Neural cell (in vitro differentiated cells): ENCODE measurements around the gene DDX54. TPM values are rescaled to one million over a fixed set of nuclear protein-coding genes. Genes with fewer than 3 reads are reported as not detected.

Experiments used
- H2AFZ ChIP-seq: fragments of 200-600, 300-800 bp; sonication (generic), shearing (Covaris generic); 2 replicates; pipeline ENCODE4 v1.6.0; 2014; ENCODE audit warnings: low read depth, mild to moderate bottlenecking, antibody characterized with exemption, low read length, moderate library complexity
- H3F3A ChIP-seq: fragments of 200-600 bp; shearing (Covaris generic); 2 replicates; pipeline ENCODE4 v1.6.1; 2016; ENCODE audit warnings: mild to moderate bottlenecking, moderate library complexity, mixed read lengths, antibody characterized with exemption, low read length; ENCODE audit not compliant: insufficient read depth, poor library complexity, severe bottlenecking
- H3K27ac ChIP-seq: fragments of 200-600, 300-800 bp; sonication (generic), shearing (Covaris generic); 2 replicates; pipeline ENCODE4 v1.5.1; 2014; ENCODE audit warnings: mild to moderate bottlenecking, low read length, moderate library complexity
- H3K27me3 ChIP-seq: fragments of 300-800, 200-600 bp; sonication (generic), shearing (Covaris generic); 2 replicates; pipeline ENCODE4 v1.6.0; 2014; ENCODE audit warnings: mild to moderate bottlenecking, low read depth, low read length, moderate library complexity; ENCODE audit not compliant: insufficient read depth
- H3K36me3 ChIP-seq: fragments of 300-800, 200-600 bp; sonication (generic), shearing (Covaris generic); 2 replicates; pipeline ENCODE4 v1.5.1; 2014; ENCODE audit warnings: mild to moderate bottlenecking, antibody characterized with exemption, low read length, moderate library complexity; ENCODE audit not compliant: insufficient read depth
- H3K4me2 ChIP-seq: fragments of 300-800, 200-600 bp; sonication (generic), shearing (Covaris generic); 2 replicates; pipeline ENCODE4 v1.6.0; 2014; ENCODE audit warnings: mild to moderate bottlenecking, low read length
- H3K4me3 ChIP-seq: fragments of 300-800, 200-600 bp; sonication (generic), shearing (Covaris generic); 2 replicates; pipeline ENCODE4 v1.5.1; 2014; ENCODE audit warnings: mild to moderate bottlenecking, low read length, moderate library complexity
- H3K79me2 ChIP-seq: fragments of 200-600 bp; shearing (Covaris generic); replicated peaks from 2 replicates; pipeline ENCODE4 v1.6.0; 2014; ENCODE audit warnings: mild to moderate bottlenecking, low read length, moderate library complexity; ENCODE audit not compliant: insufficient read depth
- H3K9ac ChIP-seq: fragments of 300-800, 200-600 bp; sonication (generic), shearing (Covaris generic); 2 replicates; pipeline ENCODE4 v1.6.1; 2016; ENCODE audit warnings: mild to moderate bottlenecking, low read length, mixed read lengths
- H3K9me2 ChIP-seq: fragments of 200-600 bp; shearing (Covaris generic); 2 replicates; pipeline ENCODE4 v1.6.1; 2016; ENCODE audit warnings: mild to moderate bottlenecking, low read length, mixed read lengths; ENCODE audit not compliant: insufficient read depth
- H3K9me3 ChIP-seq: fragments of 200-600, 300-800 bp; sonication (generic), shearing (Covaris generic); 2 replicates; pipeline ENCODE4 v1.6.1; 2016; ENCODE audit warnings: mild to moderate bottlenecking, mixed run types, low read length, moderate library complexity, mixed read lengths
- H4K20me1 ChIP-seq: fragments of 200-600 bp; shearing (Covaris generic); 2 replicates; pipeline ENCODE4 v1.6.1; 2016; ENCODE audit warnings: mild to moderate bottlenecking, mixed run types; ENCODE audit not compliant: insufficient read depth
- EP300 ChIP-seq: fragments of 450-650 bp; conservative IDR thresholded peaks from 2 replicates; pipeline ENCODE4 v1.6.1; 2014; ENCODE audit warnings: antibody characterized with exemption, mild to moderate bottlenecking, moderate library complexity; ENCODE audit not compliant: poor library complexity, severe bottlenecking
- EZH2 ChIP-seq: fragments of 200-600, 300-800 bp; shearing (Covaris generic), sonication (generic); IDR thresholded peaks from 2 replicates; pipeline ENCODE4 v1.6.1; 2014; ENCODE audit warnings: antibody characterized with exemption, low read length, borderline replicate concordance, mild to moderate bottlenecking; ENCODE audit not compliant: insufficient read depth, poor library complexity, severe bottlenecking
- MXI1 ChIP-seq: fragments of 450-650 bp; conservative IDR thresholded peaks from 2 replicates; pipeline ENCODE4 v1.6.1; 2014; ENCODE audit warnings: antibody characterized with exemption, mild to moderate bottlenecking; ENCODE audit not compliant: poor library complexity, severe bottlenecking
- POLR2AphosphoS5 ChIP-seq: IDR thresholded peaks from 2 replicates; pipeline ENCODE4 v1.6.1; 2012
- RAD21 ChIP-seq: fragments of 450-650 bp; conservative IDR thresholded peaks from 2 replicates; pipeline ENCODE4 v1.6.1; 2014; ENCODE audit warnings: antibody characterized with exemption, mild to moderate bottlenecking, moderate library complexity
- SMC3 ChIP-seq: fragments of 450-650 bp; conservative IDR thresholded peaks from 2 replicates; pipeline ENCODE4 v1.6.1; 2014; ENCODE audit warnings: antibody characterized with exemption, mild to moderate bottlenecking, moderate library complexity; ENCODE audit not compliant: poor library complexity
- TAF1 ChIP-seq: IDR thresholded peaks from 2 replicates; pipeline ENCODE4 v1.6.1; 2012; ENCODE audit warnings: low read depth
- polyA plus RNA-seq: library from polyadenylated mRNA; depleted of rRNA; stranded (reverse); fragments of >200 nt; gene quantifications from 2 replicates; pipeline ENCODE4 v1.2.3, GENCODE V29; 2014
- TF ChIP-seq, protein P1 (sequence below): IDR thresholded peaks from 2 replicates; pipeline ENCODE4 v1.6.1; 2012; ENCODE audit warnings: borderline replicate concordance
- TF ChIP-seq, protein P2 (sequence below): fragments of 450-650 bp; IDR thresholded peaks from 2 replicates; pipeline ENCODE4 v1.5.1; 2014; ENCODE audit warnings: antibody characterized with exemption, mild to moderate bottlenecking, moderate library complexity; ENCODE audit not compliant: poor library complexity, severe bottlenecking

The DDX54 gene
- polyA plus RNA-seq, 1 donor from 2014 or later = 63.3 TPM

DNA sequence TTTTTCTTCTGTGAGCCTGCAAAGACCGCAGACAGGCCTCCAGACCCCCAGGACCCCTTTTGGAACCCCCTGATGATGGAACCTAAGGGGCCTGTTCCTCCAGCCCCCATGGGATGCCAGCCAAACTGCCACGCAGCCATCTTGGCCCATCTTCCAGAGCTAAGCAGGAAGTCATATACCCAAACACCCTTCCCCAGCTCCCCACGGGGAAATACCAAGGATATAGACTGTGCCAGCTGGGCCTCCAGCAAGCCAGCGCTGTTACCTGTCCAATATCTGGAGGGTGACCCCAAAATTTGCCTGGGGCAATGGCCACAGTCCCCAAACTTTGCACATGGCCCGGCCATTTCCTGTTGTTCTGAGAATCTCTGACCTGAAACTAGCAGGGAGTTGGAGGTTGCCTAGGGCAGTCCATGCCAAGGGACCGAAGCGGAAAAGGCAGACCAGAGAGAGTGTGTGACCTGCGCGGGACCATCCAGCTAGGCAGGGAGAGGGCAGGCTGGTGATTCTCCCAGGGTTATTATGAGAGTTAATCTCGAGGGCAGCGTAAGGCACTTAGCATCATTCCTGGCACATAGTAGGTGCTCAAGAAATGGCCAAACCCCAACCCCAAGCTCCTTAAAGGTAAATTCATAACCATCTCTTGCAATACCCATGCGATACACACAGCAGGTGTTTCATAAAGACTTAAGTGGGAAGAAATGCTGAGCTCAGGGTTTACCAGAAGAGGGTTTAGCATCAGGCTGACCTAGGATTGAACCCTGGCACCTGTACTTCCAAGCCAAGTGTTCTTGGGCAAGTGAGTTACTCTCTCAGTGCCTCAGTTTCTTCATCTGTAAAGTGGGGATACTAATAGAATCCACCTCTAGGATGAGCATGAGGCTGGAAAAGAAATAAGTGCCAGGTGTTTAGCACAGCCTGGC, 47.2 kb downstream of the DDX54 start:
- no peaks in the 10 kb centered on the region for H3K9me2 ChIP-seq
- no peak overlapping the region for H3K9ac ChIP-seq
- H3K36me3 ChIP-seq = no peaks in the 10 kb centered on the region
- H3K27me3 ChIP-seq = peaks cover 28% of the 10 kb centered on the region
- no peak overlapping the region for H3K4me2 ChIP-seq
- H3F3A ChIP-seq = no peaks in the 10 kb centered on the region
- TF ChIP-seq EZH2 = no peak
- no peak for TF ChIP-seq RAD21
- TF ChIP-seq, protein P1, sequence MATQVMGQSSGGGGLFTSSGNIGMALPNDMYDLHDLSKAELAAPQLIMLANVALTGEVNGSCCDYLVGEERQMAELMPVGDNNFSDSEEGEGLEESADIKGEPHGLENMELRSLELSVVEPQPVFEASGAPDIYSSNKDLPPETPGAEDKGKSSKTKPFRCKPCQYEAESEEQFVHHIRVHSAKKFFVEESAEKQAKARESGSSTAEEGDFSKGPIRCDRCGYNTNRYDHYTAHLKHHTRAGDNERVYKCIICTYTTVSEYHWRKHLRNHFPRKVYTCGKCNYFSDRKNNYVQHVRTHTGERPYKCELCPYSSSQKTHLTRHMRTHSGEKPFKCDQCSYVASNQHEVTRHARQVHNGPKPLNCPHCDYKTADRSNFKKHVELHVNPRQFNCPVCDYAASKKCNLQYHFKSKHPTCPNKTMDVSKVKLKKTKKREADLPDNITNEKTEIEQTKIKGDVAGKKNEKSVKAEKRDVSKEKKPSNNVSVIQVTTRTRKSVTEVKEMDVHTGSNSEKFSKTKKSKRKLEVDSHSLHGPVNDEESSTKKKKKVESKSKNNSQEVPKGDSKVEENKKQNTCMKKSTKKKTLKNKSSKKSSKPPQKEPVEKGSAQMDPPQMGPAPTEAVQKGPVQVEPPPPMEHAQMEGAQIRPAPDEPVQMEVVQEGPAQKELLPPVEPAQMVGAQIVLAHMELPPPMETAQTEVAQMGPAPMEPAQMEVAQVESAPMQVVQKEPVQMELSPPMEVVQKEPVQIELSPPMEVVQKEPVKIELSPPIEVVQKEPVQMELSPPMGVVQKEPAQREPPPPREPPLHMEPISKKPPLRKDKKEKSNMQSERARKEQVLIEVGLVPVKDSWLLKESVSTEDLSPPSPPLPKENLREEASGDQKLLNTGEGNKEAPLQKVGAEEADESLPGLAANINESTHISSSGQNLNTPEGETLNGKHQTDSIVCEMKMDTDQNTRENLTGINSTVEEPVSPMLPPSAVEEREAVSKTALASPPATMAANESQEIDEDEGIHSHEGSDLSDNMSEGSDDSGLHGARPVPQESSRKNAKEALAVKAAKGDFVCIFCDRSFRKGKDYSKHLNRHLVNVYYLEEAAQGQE = no peak
- TF ChIP-seq SMC3 = no peak
- TF ChIP-seq MXI1 = no peak
- no peak for TF ChIP-seq POLR2AphosphoS5
- TF ChIP-seq, protein P2, sequence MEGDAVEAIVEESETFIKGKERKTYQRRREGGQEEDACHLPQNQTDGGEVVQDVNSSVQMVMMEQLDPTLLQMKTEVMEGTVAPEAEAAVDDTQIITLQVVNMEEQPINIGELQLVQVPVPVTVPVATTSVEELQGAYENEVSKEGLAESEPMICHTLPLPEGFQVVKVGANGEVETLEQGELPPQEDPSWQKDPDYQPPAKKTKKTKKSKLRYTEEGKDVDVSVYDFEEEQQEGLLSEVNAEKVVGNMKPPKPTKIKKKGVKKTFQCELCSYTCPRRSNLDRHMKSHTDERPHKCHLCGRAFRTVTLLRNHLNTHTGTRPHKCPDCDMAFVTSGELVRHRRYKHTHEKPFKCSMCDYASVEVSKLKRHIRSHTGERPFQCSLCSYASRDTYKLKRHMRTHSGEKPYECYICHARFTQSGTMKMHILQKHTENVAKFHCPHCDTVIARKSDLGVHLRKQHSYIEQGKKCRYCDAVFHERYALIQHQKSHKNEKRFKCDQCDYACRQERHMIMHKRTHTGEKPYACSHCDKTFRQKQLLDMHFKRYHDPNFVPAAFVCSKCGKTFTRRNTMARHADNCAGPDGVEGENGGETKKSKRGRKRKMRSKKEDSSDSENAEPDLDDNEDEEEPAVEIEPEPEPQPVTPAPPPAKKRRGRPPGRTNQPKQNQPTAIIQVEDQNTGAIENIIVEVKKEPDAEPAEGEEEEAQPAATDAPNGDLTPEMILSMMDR = no peak
- no peak for TF ChIP-seq EP300
- no peak for TF ChIP-seq TAF1
- no peaks in the 10 kb centered on the region for H3K9me3 ChIP-seq
- H2AFZ ChIP-seq = no peak overlapping the region
- no peak overlapping the region for H3K4me3 ChIP-seq
- H4K20me1 ChIP-seq = no peaks in the 10 kb centered on the region
- no peak overlapping the region for H3K27ac ChIP-seq
- no peaks in the 10 kb centered on the region for H3K79me2 ChIP-seq

DNA sequence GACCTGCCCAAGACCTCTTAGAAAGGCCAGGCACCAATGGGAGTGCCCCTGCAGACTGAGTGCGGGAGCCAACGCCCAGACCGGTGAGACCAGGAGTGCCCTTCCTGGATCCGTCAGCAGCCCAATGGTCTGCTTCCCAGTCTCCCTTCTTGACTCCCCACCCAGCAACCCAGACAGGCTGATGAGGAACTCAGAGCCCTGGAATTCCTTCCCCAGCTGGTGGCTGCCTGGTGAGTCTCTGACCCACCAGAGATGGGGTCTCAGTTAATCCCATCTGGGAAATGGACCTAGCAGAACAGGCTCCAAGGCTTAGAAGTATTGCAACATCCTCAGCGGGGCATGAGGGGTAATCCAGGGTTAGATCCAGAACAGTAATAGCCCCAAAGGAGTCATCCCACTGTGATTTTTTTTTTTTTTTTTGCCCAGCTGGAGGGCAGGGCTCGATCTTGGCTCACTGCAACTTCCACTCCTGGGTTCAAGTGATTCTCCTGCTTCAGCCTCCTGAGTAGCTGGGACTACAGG, 48.2 kb downstream of the DDX54 start:
- TF ChIP-seq EP300 (no peak), RAD21 (no peak)
- Histone ChIP-seq H4K20me1 (no peaks in the 10 kb centered on the region), H2AFZ (no peak overlapping the region), H3K79me2 (no peaks in the 10 kb centered on the region), H3K27ac (no peak overlapping the region), H3K4me3 (no peak overlapping the region), H3K27me3 (peaks cover 28% of the 10 kb centered on the region), H3K9me2 (no peaks in the 10 kb centered on the region), H3K9ac (no peak overlapping the region), H3K36me3 (no peaks in the 10 kb centered on the region), H3K9me3 (no peaks in the 10 kb centered on the region), H3F3A (no peaks in the 10 kb centered on the region), H3K4me2 (no peak overlapping the region)
